HuH-7.5 (cell line): ENCODE data around the gene MTSS2.

Experiments used
- DNase-seq: peaks from one replicate; pipeline ENCODE4 v3.0.0; 2011; ENCODE audit warnings: low spot score

MTSS2 gene, protein sequence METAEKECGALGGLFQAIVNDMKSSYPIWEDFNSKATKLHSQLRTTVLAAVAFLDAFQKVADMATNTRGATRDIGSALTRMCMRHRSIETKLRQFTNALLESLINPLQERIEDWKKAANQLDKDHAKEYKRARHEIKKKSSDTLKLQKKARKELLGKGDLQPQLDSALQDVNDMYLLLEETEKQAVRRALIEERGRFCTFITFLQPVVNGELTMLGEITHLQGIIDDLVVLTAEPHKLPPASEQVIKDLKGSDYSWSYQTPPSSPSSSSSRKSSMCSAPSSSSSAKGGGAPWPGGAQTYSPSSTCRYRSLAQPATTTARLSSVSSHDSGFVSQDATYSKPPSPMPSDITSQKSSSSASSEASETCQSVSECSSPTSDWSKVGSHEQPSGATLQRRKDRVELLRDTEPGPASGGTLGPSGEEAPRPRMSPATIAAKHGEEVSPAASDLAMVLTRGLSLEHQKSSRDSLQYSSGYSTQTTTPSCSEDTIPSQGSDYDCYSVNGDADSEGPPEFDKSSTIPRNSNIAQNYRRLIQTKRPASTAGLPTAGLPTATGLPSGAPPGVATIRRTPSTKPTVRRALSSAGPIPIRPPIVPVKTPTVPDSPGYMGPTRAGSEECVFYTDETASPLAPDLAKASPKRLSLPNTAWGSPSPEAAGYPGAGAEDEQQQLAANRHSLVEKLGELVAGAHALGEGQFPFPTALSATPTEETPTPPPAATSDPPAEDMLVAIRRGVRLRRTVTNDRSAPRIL

GRCh38 chr16:70685938-70686375 is at the start of gene MTSS2:
Gene MTSS2 (minus strand): TSS chr16:70686053. CDS start chr16:70685791, 262 bp downstream.
- DNase-seq: peak; percentile 96

DNA sequence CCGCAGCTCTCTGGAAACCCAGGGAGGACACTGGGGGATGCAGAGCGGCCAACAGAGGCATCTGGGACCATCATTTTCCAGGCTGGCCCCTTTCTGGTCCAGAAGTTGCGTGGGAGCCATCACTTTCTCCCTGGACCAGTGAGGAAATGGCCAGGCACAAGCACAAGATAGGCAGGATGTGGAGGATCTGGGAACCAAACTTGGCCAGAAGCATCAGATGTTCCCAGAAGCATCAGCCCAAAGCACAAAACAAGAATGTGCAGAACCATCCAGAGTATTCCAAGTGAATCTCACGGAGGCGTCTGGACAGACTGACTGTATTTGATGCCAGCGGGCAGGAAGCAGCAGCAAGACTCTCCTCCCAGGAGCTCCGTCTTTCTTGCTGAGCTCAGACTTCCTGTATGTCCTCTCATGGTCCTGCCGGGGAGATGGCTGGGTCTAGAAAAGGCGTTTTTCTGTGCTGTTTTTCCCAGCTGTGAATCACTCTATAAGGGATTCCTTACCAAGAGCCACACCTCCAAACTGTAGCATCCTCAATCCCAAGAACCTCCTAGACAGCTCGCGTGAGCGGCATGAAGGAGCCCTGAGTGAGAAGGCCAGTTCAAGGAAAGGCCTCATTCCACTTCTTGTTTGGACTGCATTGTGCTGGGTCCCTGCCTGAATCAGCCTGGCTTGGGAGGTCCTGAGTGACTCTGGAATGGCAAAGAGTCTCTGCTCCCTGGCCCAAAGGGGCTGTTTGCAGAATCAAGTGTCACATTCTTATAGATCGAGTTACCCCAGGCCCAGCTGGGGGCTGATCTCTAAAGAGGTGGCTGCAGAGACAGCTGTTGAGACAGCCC is 49.5 kb upstream of the MTSS2 start:
- DNase-seq: no peak

DNA sequence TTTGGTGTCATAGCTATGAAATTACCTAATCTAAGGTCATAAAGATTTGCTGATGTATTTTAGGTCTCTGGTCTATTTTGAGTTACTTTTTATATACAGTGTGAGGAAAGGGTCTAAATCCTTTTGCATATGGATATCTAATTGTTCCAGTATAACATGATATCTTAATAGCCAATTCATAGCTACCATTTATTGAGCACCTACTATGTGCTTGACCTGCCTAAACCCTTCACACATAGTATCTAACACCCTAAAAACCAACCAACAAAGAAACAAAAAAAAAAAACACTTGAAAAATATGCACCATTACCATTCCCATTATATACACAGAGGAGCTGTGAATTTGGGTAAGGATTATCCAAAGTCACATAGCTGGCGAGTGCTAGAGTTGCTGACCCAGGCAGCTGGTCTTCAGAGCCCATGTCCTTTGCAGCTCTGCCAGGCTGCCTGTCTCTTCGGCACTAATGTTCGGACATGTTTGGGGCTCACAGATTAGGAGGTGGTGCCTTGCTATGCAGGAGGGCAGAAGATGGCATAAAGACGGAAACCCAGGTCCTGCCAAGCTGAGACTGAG is 48.8 kb upstream of the MTSS2 start:
- no peak for DNase-seq

DNA sequence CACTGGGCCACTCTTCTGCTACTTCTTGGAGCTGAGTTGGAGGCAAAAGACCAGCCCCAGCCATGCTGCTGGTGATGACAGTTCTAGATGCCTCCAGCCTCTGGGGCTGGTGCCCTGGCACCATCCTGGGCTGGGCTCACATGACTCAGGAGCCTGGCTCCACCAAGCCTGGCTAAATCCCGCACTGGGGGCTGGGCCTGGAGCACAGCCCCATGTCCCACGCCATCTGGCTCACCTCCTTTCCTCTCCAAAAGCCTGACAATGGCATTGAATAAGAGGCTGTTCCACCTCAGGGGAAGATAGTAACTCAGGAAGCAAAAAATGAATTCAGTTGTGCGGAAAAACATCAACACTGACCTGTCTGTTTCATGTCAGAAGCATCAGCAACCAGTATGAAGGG is 45.1 kb upstream of the MTSS2 start:
- no peak for DNase-seq

DNA sequence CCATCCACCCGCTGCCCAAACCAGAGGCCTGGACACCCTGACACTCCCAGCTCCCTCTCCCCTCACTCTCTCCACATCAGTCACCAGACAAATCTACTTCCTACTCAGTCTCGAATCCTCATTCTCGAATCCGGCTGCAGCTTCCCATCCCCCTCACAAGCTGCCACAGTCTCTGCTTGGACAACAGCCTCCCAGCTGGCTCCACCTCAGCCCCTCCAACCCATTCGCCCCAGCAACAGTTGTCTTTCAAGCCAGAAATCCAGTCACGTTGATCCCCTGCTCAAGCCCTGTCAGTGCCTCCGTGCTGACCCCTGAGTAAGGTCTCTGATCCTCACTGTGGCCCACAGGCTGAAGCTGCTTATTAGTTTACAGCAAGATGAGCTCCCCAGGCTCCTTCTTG is 44.2 kb upstream of the MTSS2 start:
- no peak for DNase-seq

DNA sequence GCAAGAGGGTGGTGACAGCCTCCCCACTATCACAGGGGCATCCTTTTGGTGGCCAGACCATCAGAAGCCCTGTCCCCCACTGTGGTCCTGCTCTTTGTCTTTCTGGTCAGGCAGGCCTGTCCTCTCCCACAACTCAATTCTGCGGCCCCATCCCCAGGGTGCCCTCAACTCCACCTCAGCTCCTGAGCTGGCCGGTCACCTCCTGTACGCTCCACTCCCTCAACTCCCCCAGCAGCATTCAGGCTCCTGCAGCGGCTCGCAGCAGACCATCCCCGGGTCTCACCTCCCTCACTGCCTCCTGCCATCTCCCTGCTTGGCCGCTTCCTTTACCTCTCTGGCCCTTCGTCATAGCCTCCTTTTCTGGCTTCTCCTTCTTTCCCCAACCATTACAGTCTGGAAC is 43.4 kb upstream of the MTSS2 start:
- no peak for DNase-seq

DNA sequence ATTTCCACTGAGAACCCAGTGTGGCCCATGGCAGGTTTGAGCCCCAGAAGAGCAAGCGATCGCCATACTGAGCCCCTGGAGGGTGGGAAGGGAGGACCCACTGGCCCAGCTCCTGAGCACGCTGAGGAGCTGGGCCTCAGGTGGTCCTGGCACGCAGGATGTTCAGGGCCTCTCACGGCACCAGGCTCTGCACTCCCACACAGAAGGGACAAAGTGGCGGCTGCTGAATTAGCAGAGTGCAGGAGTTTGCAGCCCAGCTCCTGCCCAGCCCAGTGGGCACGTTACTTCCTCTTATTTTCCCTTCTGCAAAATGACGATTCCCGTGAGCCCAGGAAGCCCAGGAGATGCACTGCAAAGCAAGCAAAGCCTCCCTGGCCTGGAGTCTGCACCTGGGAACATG is 42.3 kb upstream of the MTSS2 start:
- no peak for DNase-seq

DNA sequence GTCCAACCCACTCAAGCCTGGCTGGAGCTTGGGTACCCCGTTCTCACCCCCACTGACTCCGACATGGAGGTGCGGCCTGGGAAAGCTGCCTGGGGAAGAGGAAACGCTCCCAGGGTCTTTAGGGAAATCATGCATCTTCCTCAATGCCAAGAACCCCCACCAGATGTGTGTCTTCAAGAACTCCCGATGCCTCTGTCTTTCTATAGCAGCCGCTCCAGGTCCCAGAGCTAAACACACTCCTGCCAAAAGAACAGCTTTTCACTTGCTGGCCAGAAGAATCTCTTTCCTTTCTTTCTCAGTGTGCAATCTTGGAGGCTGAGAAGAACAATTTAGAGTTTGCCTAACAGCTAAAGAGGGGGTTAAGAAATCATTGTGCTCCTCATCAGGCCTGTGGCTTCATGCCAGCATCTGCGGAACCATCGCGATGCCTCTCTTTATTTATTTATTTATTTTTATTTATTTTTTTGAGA is 41.1 kb upstream of the MTSS2 start:
- no peak for DNase-seq

GRCh38 chr16:70725912-70726828 is 40.3 kb upstream of the MTSS2 start:
- no peak for DNase-seq

GRCh38 chr16:70725024-70725911 is 39.4 kb upstream of the MTSS2 start:
- DNase-seq: peak; percentile 92

DNA sequence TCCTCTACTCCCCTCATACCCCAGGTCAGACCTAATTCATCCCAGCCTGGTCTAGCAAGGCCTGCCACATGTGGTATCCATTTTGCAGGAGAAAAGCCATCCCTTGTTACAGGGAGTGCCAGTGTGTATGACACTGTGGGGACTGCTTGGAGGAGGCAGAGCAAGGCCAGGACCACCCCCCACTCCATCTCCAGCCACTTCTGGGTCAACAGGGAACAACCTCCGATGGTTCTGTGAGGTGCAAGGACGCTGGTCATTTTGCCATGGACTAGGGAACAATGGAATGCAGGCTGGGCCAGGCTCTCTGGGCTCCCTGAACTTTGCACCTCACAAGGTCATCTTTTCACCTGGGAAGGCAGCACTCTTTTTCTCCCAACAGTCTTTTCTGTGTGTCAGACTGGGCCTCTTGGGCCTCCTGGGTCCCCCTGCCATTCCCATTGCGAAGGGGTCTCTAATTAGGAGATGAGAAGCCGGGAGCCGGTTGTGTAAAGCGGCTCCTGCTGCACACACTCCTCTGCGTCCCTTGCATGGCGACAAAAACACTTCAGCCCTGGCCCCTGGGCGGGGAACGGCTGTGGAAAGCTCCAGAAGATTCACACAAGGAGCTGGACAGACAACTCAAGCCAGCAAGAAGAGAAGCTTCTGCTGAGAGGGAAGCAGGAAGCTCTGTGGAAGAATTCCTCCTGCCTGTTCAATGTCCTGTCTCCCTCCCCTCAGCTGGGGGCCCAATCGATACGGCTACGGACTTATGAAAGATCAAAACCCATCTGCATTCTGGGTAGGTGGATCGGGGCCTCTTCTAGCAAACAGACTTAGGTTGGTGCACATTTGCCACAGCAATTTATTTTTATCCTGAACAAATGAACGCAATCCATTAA is 38.5 kb upstream of the MTSS2 start:
- peak; percentile 71 for DNase-seq

- DNase-seq: no peak
These were observed 37.9 kb upstream of the MTSS2 start for GRCh38 chr16:70723740-70724145.

DNA sequence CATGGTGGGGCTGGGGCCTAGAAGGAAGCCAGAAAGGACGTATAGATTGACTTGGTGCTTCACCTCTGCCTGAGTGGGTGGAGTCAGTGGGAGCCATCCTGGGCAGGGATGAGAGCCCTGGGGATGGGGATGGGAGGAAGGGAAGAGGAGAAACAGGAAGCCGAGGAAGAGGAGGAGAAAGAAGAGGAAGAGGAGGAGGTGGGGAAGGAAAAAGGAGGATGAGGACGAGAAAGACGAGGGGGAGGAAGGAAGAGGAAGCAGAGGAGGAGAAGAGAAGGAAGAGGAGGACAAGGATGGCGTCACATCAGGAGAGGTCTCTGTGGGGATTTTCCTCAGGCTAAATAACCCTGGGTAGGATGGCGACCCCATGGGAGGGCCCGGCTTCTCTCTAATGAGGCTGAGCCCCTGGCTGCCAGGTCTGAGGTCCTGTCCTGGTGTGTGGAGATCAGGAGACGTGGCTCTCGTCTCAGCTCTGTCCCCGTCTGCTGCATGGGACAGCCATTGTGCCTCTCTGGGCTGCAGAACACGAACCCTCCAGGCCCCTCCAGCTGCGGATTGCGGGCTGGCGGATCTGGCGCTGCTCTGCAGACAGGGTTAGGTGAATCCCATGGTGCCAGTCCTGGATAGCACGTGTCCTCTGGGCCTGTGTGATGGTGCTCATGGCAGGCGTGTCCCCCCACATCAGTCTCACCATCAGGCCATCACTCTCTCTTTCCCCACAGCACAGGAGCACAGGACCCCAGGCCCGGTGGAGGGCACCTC is 35.5 kb upstream of the MTSS2 start:
- DNase-seq: no peak

- no peak for DNase-seq
These were observed 34.8 kb upstream of the MTSS2 start for GRCh38 chr16:70720425-70721201.

DNA sequence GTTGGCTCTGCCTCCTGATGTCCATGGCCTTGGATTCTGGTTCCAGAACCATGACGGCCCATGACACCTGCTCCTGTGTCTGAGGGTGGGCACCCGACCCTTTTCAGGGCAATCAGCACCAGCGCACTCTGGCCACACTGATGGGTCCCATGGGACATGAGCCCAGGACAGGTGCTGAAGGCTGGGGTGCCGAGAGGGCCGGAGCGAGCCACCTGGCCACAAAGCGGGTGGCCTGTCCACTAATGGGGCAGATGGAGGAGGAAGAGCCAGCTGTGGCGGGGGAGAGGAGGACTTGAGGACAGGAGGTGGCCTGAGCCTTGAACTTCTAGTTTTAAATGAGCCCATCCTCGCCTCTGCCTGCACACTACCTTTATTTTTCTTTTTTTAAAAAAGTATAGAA is 31.2 kb upstream of the MTSS2 start:
- no peak for DNase-seq

DNA sequence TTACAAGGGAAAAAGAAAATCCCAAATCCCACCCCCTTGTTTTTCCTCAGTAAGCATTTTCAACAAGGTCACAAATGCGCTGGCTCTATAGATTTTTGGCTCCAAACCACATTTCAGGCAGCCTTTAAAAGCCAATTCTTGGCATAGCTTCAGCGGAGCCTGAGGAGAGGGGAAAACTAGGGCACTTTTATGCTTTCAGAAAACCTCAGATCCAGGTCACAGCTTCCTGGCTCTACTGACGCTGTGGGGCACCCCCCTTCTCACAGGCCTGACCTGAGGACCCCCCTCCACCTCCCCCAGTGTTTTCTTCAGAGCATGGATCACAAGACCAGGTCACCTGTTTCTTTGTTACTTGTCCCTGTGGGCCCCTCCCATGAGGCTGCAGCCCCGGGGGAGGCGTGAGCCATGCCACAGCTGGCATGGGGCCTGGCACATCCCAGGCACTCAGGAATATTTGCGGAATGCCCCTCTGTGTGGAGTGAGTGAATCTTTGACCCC is 30.1 kb upstream of the MTSS2 start:
- DNase-seq: no peak
